Measurements from ENCODE around the gene RBM8A. TPM values are rescaled to one million over a fixed set of nuclear protein-coding genes. Genes with fewer than 3 reads are reported as not detected.

Gene RBM8A
- polyA plus RNA-seq, 3 donors = 91.5 to 171 (median 115) TPM

DNA sequence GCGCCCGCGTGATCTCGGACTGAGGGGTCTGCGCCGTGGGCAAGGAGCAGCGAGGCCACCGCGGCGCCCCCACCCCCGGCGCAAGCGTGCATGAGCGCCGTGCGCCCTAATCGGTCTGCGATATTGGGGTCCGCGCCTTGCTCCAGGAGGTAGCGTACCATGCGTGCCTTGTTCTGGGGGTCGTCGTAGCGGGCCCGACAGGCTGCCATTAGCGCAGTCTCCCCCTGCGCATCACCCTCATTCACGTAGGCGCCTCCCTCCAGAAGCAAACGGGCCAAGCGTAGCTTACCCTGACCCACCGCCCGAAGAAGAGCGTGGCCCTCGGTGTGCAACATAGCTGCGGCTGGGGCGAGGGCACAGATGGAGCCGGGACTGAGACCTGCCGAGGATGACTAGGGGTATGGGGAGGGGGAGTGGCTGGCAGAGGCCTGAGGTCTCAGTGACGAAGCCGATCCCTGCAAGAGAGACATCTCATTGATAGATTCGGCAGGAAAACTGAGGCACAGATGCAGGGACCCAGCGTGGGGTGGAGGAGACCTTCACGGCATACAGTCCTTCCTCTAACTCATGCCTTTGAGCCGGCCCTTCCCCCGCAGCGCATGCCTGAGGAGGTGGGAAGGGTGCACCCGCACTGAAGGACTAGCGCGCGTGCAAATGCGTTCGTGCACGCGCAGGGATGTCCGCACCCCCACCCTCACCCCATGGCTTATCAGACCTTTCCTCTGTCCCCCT lies 34.3 kb upstream of the RBM8A start:
- Histone ChIP-seq H3K79me2 (ENCODE audit: insufficient read depth, low read length) (peaks cover 12% of the 10 kb centered on the region), H3K4me2 (replicated peaks; ENCODE audit: extremely low read depth, low read length, poor library complexity, severe bottlenecking) (peak overlapping the region; percentile 91), H3K4me1 (ENCODE audit: control insufficient read depth in 1 of 2, insufficient read depth in 2 of 2, low read length in 2 of 2) (peaks cover 69 to 80% of the 10 kb centered on the region in 2 donors), H3K9ac (ENCODE audit: insufficient read depth, low read length, poor library complexity, severe bottlenecking) (peak overlapping the region; percentile 44), H3K4me3 (replicated peaks in 1 of 3; ENCODE audit: low read depth in 2 of 3, low read length in 3 of 3) (peak overlapping the region; percentile 53 to 87 (median 71)), H2AFZ (ENCODE audit: insufficient read depth, low read depth, low read length, poor library complexity, severe bottlenecking) (peak overlapping the region; percentile 90), H3K9me3 (replicated peaks in 1 of 2; ENCODE audit: control insufficient read depth in 1 of 2, insufficient read depth in 1 of 2, low read length in 2 of 2) (no peaks in the 10 kb centered on the region), H3K36me3 (replicated peaks in 1 of 2; ENCODE audit: control insufficient read depth in 1 of 2, insufficient read depth in 2 of 2, low read length in 2 of 2) (no peaks in the 10 kb centered on the region), H3K27ac (ENCODE audit: low read depth in 1 of 2, low read length in 2 of 2) (no peak overlapping the region), H3K27me3 (ENCODE audit: control insufficient read depth in 2 of 2, insufficient read depth in 2 of 2, low read length in 2 of 2) (peaks cover 6 to 31% of the 10 kb centered on the region in 2 donors), H4K20me1 (ENCODE audit: insufficient read depth, low read length) (peaks cover 3% of the 10 kb centered on the region)
- peaks cover 1 to 3% of the 10 kb centered on the region in 2 donors for H3K36me3 Mint-ChIP-seq
- peaks cover 74% of the 10 kb centered on the region for H3K4me1 Mint-ChIP-seq
- peak overlapping the region in 2 of 7 donors; percentile 15 to 50 for H3K27ac Mint-ChIP-seq
- H3K9me3 Mint-ChIP-seq = peaks cover 0 to 8% (median 0%) of the 10 kb centered on the region in 7 donors
- peak in 2 of 3 donors; percentile 23 to 37 for DNase-seq
- WGBS (ENCODE audit: insufficient coverage) = 0% methylated on average over 36 of the region's 57 CpGs
- H3K4me3 Mint-ChIP-seq = peak overlapping the region; percentile 91 to 97
- H3K27me3 Mint-ChIP-seq (ENCODE audit: low read depth in 3 of 3) = peaks cover 30 to 37% (median 31%) of the 10 kb centered on the region in 3 donors
- TF ChIP-seq, protein P1, sequence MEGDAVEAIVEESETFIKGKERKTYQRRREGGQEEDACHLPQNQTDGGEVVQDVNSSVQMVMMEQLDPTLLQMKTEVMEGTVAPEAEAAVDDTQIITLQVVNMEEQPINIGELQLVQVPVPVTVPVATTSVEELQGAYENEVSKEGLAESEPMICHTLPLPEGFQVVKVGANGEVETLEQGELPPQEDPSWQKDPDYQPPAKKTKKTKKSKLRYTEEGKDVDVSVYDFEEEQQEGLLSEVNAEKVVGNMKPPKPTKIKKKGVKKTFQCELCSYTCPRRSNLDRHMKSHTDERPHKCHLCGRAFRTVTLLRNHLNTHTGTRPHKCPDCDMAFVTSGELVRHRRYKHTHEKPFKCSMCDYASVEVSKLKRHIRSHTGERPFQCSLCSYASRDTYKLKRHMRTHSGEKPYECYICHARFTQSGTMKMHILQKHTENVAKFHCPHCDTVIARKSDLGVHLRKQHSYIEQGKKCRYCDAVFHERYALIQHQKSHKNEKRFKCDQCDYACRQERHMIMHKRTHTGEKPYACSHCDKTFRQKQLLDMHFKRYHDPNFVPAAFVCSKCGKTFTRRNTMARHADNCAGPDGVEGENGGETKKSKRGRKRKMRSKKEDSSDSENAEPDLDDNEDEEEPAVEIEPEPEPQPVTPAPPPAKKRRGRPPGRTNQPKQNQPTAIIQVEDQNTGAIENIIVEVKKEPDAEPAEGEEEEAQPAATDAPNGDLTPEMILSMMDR (IDR thresholded peaks at IDR 0.05) = no peak
- intact Hi-C loops (cut with micrococcal nuclease) = loop anchor here (2.0 to 10.0 kb wide), 4 partner anchors 31 to 97 kb away; partner anchors contain the start of genes PEX11B (in 1 of the 2) and TXNIP (in 1 of the 2)

DNA sequence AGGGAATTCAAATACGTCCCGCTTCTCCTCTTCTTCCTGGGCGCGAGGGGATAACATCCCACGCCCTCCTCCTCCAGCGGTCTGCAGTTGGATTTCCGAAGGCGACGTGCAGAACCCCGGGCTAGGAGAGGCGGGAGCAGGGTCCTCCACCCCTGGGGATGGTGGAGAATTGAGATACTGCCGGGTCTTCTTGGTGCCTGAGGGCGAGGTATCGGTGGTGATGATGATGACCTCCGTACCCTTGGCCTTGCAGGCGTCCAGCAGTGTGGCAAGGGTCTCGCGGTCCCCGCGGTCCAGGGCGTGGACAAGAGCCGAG lies 33.8 kb upstream of the RBM8A start:
- Mint-ChIP-seq H3K4me3 (peak overlapping the region; percentile 91 to 97), H3K27me3 (ENCODE audit: low read depth in 3 of 3) (peaks cover 30 to 37% (median 31%) of the 10 kb centered on the region in 3 donors), H3K36me3 (peaks cover 1 to 3% of the 10 kb centered on the region in 2 donors), H3K27ac (peak overlapping the region in 3 of 7 donors; percentile 30 to 66 (median 50)), H3K4me1 (peaks cover 79% of the 10 kb centered on the region), H3K9me3 (peaks cover 0 to 8% (median 0%) of the 10 kb centered on the region in 7 donors)
- no peaks in the 10 kb centered on the region for H3K9me3 ChIP-seq (replicated peaks in 1 of 2; ENCODE audit: control insufficient read depth in 1 of 2, insufficient read depth in 1 of 2, low read length in 2 of 2)
- peak overlapping the region; percentile 90 for H2AFZ ChIP-seq (ENCODE audit: insufficient read depth, low read depth, low read length, poor library complexity, severe bottlenecking)
- peaks cover 17% of the 10 kb centered on the region for H3K79me2 ChIP-seq (ENCODE audit: insufficient read depth, low read length)
- H3K4me2 ChIP-seq (replicated peaks; ENCODE audit: extremely low read depth, low read length, poor library complexity, severe bottlenecking) = peak overlapping the region; percentile 91
- no peak overlapping the region for H3K27ac ChIP-seq (ENCODE audit: low read depth in 1 of 2, low read length in 2 of 2)
- intact Hi-C loops (cut with micrococcal nuclease) = loop anchor here (5.0 to 10.0 kb wide), 3 partner anchors 36 to 96 kb away; partner anchors contain the start of genes PEX11B (in 1 of the 2) and TXNIP (in 1 of the 2)
- peaks cover 3% of the 10 kb centered on the region for H4K20me1 ChIP-seq (ENCODE audit: insufficient read depth, low read length)
- no peaks in the 10 kb centered on the region for H3K36me3 ChIP-seq (replicated peaks in 1 of 2; ENCODE audit: control insufficient read depth in 1 of 2, insufficient read depth in 2 of 2, low read length in 2 of 2)
- peak overlapping the region; percentile 53 to 87 (median 71) for H3K4me3 ChIP-seq (replicated peaks in 1 of 3; ENCODE audit: low read depth in 2 of 3, low read length in 3 of 3)
- H3K4me1 ChIP-seq (ENCODE audit: control insufficient read depth in 1 of 2, insufficient read depth in 2 of 2, low read length in 2 of 2) = peaks cover 73 to 85% of the 10 kb centered on the region in 2 donors
- WGBS (ENCODE audit: insufficient coverage) = 3% methylated on average over 11 of the region's 22 CpGs
- no peak for DNase-seq
- peaks cover 6 to 31% of the 10 kb centered on the region in 2 donors for H3K27me3 ChIP-seq (ENCODE audit: control insufficient read depth in 2 of 2, insufficient read depth in 2 of 2, low read length in 2 of 2)
- TF ChIP-seq, protein P1 (IDR thresholded peaks at IDR 0.05) = no peak
- peak overlapping the region; percentile 44 for H3K9ac ChIP-seq (ENCODE audit: insufficient read depth, low read length, poor library complexity, severe bottlenecking)
